Peyer's patch (tissue), 4 donors: ENCODE results near the gene LRRC75A.

Experiments
- CTCF ChIP-seq, 6 experiments: fragments of 450-650 bp in 4 of 6; fragments of 200-600 bp in 2 of 6; sonication (generic) in 1 of 6; IDR thresholded peaks; one replicate each; pipeline ENCODE4 v1.5.1; 2017 to 2019; ENCODE audit warnings: antibody characterized with exemption in 6 of 6, mild to moderate bottlenecking in 3 of 6, moderate library complexity in 1 of 6
- POLR2A ChIP-seq, 2 donors: fragments of 450-650 bp; IDR thresholded peaks; one replicate each; pipeline ENCODE4 v1.5.1; 2017; ENCODE audit warnings: antibody characterized with exemption in 2 of 2, mild to moderate bottlenecking in 2 of 2, moderate library complexity in 2 of 2

- TF ChIP-seq CTCF (IDR thresholded peaks at IDR 0.05) (no peak), POLR2A (IDR thresholded peaks at IDR 0.05) (no peak)
These were observed 47.6 kb downstream of the LRRC75A start for GRCh38 chr17:16444258-16444886.
